ENCODE data around the gene ATP2B2.

- TF ChIP-seq CTCF (IDR thresholded peaks at IDR 0.05; ENCODE audit: poor library complexity) (no peak), EZH2 (IDR thresholded peaks at IDR 0.05; ENCODE audit: borderline replicate concordance) (no peak), EZH2phosphoT487 (IDR thresholded peaks at IDR 0.05; ENCODE audit: low read depth, severe bottlenecking, unreplicated experiment) (no peak)
These were observed 38.2 kb downstream of the ATP2B2 start for GRCh38 chr3:10467204-10467603.
